ENCODE measurements around the gene AQP4.
A peak's percentile ranks its signal among the peaks of the same experiment; 100 is the strongest.

The AQP4 gene

GRCh38 chr18:26840965-26841364 lies 24.5 kb downstream of the AQP4 start:
- DNase-seq (ENCODE audit: low spot score), result peak; percentile 23

GRCh38 chr18:26839609-26840008 lies 25.9 kb downstream of the AQP4 start:
- no peak for DNase-seq (ENCODE audit: low spot score)

GRCh38 chr18:26832302-26832701 lies 33.2 kb downstream of the AQP4 start:
- no peak for DNase-seq (ENCODE audit: low spot score)

GRCh38 chr18:26827581-26827980 lies 37.9 kb downstream of the AQP4 start:
- DNase-seq (ENCODE audit: low spot score), result no peak

GRCh38 chr18:26826656-26827235 lies 38.8 kb downstream of the AQP4 start:
- no peak for DNase-seq (ENCODE audit: low spot score)

- no peak for DNase-seq (ENCODE audit: low spot score)
These were observed 44.3 kb downstream of the AQP4 start for GRCh38 chr18:26821181-26821580.

- no peak for DNase-seq (ENCODE audit: low spot score)
These were observed 46.5 kb downstream of the AQP4 start for GRCh38 chr18:26819046-26819445.

GRCh38 chr18:26818461-26818860 lies 47.0 kb downstream of the AQP4 start:
- DNase-seq (ENCODE audit: low spot score), result no peak

GRCh38 chr18:26813043-26813442 lies 52.5 kb downstream of the AQP4 start:
- no peak for DNase-seq (ENCODE audit: low spot score)

GRCh38 chr18:26812462-26812861 lies 53.0 kb downstream of the AQP4 start:
- DNase-seq (ENCODE audit: low spot score), result no peak

- DNase-seq (ENCODE audit: low spot score), result no peak
These were observed 56.2 kb downstream of the AQP4 start for GRCh38 chr18:26809346-26809745.

- no peak for DNase-seq (ENCODE audit: low spot score)
These were observed 59.3 kb downstream of the AQP4 start for GRCh38 chr18:26806224-26806623.

GRCh38 chr18:26804519-26804918 lies 61.0 kb downstream of the AQP4 start:
- no peak for DNase-seq (ENCODE audit: low spot score)

- DNase-seq (ENCODE audit: low spot score), result no peak
These were observed 61.9 kb downstream of the AQP4 start for GRCh38 chr18:26803643-26804042.

- DNase-seq (ENCODE audit: low spot score), result no peak
These were observed 62.9 kb downstream of the AQP4 start for GRCh38 chr18:26802330-26803200.
